ENCODE results near the gene ARFRP1. TPM values are rescaled to one million over a fixed set of nuclear protein-coding genes. Genes with fewer than 3 reads are reported as not detected.

The ARFRP1 gene
- total and polyA plus RNA-seq, 2 of the 13 experiments (the other 11 are each of a cell fraction or from before 2014, with no cell fraction given) = 32.0 to 51.1 TPM

DNA sequence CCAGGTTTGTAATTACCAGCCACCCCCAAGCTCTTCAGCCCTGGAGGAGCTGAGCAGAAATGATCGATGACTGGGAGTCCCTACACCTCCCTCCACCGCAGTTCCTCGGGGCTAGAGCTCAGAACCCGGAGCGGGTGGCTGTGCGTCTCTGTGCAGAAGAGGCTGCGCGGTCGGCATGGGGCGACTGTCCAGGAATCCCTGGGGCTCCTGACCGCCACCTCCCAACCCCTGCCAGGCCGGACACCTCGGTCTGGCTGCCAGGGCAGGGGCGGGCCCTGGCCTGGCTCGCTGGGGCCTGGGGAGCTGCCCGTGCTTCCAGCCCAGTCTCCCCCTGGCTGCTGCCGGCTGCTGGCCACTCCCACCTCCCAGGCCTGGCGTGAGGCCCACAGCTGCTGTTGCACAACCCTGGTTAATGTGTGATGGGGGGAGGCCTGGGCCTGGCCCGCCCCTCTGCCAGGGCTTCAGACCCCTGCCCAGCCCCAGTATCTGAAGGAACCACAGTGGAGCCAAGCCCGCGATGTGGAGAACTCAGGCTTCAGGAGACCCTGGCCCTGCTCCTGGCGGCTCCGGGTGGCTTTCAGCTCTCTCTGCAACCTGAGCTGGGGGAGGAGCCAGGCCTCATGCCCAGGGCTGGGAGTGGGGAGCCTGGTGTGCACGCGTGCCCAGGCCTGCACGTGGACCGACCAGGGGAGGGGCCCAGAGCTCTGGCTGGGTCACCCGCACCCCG, 33.0 kb upstream of the ARFRP1 start (continued):
- TF ChIP-seq, protein P1, sequence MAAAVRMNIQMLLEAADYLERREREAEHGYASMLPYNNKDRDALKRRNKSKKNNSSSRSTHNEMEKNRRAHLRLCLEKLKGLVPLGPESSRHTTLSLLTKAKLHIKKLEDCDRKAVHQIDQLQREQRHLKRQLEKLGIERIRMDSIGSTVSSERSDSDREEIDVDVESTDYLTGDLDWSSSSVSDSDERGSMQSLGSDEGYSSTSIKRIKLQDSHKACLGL (CRISPR knock-in tag; IDR thresholded peaks at IDR 0.05) = peak; percentile 93
- TF ChIP-seq ZNF468 (CRISPR knock-in tag; IDR thresholded peaks at IDR 0.05) (peak; percentile 56; the same call in 1 of the 2 replicates), HNRNPK (IDR thresholded peaks at IDR 0.05; ENCODE audit: low read depth, low read length, poor library complexity, severe bottlenecking) (peak; percentile 86), CEBPG (CRISPR knock-in tag; IDR thresholded peaks at IDR 0.05) (peak; percentile 100), ZSCAN9 (CRISPR knock-in tag; IDR thresholded peaks at IDR 0.05; ENCODE audit: borderline replicate concordance) (peak; percentile 95; the same call in 1 of the 2 replicates), HNF1B (CRISPR knock-in tag; IDR thresholded peaks at IDR 0.05) (peak; percentile 100), ZFP37 (CRISPR knock-in tag; IDR thresholded peaks at IDR 0.05; ENCODE audit: borderline replicate concordance) (peak; percentile 97), MXD4 (CRISPR knock-in tag; IDR thresholded peaks at IDR 0.05) (peak; percentile 96; the same call in 1 of the 2 replicates), ZFAT (CRISPR knock-in tag; conservative IDR thresholded peaks at IDR 0.05) (peak; percentile 79; the same call in 1 of the 2 replicates), BCL6 (CRISPR knock-in tag; IDR thresholded peaks at IDR 0.05) (peak; percentile 91), NFIB (CRISPR knock-in tag; IDR thresholded peaks at IDR 0.05; ENCODE audit: borderline replicate concordance) (peak; percentile 86; the same call in 1 of the 2 replicates), MIER3 (CRISPR knock-in tag; IDR thresholded peaks at IDR 0.05; ENCODE audit: borderline replicate concordance) (peak; percentile 96; the same call in 1 of the 2 replicates), ZNF713 (CRISPR knock-in tag; IDR thresholded peaks at IDR 0.05) (0 out of 2 replicates have a peak, but pooled peaks have one; percentile 64), MLLT10 (CRISPR knock-in tag; IDR thresholded peaks at IDR 0.05) (no peak), ZNF263 (CRISPR knock-in tag; IDR thresholded peaks at IDR 0.05) (peak; percentile 73), RFXAP (CRISPR knock-in tag; IDR thresholded peaks at IDR 0.05; ENCODE audit: borderline replicate concordance) (peak; percentile 96), NR1H2 (CRISPR knock-in tag; IDR thresholded peaks at IDR 0.05; ENCODE audit: borderline replicate concordance, low read depth) (no peak)
- TF ChIP-seq, protein P2, sequence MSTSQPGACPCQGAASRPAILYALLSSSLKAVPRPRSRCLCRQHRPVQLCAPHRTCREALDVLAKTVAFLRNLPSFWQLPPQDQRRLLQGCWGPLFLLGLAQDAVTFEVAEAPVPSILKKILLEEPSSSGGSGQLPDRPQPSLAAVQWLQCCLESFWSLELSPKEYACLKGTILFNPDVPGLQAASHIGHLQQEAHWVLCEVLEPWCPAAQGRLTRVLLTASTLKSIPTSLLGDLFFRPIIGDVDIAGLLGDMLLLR (CRISPR knock-in tag; IDR thresholded peaks at IDR 0.05) = peak; percentile 93
- TF ChIP-seq, protein P3, sequence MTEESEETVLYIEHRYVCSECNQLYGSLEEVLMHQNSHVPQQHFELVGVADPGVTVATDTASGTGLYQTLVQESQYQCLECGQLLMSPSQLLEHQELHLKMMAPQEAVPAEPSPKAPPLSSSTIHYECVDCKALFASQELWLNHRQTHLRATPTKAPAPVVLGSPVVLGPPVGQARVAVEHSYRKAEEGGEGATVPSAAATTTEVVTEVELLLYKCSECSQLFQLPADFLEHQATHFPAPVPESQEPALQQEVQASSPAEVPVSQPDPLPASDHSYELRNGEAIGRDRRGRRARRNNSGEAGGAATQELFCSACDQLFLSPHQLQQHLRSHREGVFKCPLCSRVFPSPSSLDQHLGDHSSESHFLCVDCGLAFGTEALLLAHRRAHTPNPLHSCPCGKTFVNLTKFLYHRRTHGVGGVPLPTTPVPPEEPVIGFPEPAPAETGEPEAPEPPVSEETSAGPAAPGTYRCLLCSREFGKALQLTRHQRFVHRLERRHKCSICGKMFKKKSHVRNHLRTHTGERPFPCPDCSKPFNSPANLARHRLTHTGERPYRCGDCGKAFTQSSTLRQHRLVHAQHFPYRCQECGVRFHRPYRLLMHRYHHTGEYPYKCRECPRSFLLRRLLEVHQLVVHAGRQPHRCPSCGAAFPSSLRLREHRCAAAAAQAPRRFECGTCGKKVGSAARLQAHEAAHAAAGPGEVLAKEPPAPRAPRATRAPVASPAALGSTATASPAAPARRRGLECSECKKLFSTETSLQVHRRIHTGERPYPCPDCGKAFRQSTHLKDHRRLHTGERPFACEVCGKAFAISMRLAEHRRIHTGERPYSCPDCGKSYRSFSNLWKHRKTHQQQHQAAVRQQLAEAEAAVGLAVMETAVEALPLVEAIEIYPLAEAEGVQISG (CRISPR knock-in tag; IDR thresholded peaks at IDR 0.05) = peak; percentile 94
- TF ChIP-seq, protein P4, sequence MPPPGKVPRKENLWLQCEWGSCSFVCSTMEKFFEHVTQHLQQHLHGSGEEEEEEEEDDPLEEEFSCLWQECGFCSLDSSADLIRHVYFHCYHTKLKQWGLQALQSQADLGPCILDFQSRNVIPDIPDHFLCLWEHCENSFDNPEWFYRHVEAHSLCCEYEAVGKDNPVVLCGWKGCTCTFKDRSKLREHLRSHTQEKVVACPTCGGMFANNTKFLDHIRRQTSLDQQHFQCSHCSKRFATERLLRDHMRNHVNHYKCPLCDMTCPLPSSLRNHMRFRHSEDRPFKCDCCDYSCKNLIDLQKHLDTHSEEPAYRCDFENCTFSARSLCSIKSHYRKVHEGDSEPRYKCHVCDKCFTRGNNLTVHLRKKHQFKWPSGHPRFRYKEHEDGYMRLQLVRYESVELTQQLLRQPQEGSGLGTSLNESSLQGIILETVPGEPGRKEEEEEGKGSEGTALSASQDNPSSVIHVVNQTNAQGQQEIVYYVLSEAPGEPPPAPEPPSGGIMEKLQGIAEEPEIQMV (CRISPR knock-in tag; IDR thresholded peaks at IDR 0.05; ENCODE audit: low read depth) = no peak; the same call in 1 of the 2 replicates
- TF ChIP-seq, protein P5, sequence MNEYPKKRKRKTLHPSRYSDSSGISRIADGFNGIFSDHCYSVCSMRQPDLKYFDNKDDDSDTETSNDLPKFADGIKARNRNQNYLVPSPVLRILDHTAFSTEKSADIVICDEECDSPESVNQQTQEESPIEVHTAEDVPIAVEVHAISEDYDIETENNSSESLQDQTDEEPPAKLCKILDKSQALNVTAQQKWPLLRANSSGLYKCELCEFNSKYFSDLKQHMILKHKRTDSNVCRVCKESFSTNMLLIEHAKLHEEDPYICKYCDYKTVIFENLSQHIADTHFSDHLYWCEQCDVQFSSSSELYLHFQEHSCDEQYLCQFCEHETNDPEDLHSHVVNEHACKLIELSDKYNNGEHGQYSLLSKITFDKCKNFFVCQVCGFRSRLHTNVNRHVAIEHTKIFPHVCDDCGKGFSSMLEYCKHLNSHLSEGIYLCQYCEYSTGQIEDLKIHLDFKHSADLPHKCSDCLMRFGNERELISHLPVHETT (CRISPR knock-in tag; conservative IDR thresholded peaks at IDR 0.05) = peak; percentile 97
